HG03095 (cell line): Measurements from ENCODE around the gene HOXD4.

Experiments used
- ATAC-seq: cut with Tn5 transposase; IDR thresholded peaks from one replicate; pipeline ENCODE4 v1.9.1; 2021; ENCODE audit warnings: moderate library complexity; ENCODE audit not compliant: unreplicated experiment

Gene HOXD4

GRCh38 chr2:176151442-176152287 lies at the start of gene HOXD4:
Gene HOXD4, plus strand, starts transcription at chr2:176151550. Its CDS starts 84 bp downstream, at chr2:176151634.
- no peak for ATAC-seq

GRCh38 chr2:176101842-176102241 lies 49.5 kb upstream of the HOXD4 start:
- no peak for ATAC-seq

- no peak for ATAC-seq
Observed at GRCh38 chr2:176102309-176102866, 49.0 kb upstream of the HOXD4 start.

GRCh38 chr2:176103194-176103593 lies 48.2 kb upstream of the HOXD4 start:
- no peak for ATAC-seq

- no peak for ATAC-seq
Observed at GRCh38 chr2:176103742-176104315, 47.5 kb upstream of the HOXD4 start.

- no peak for ATAC-seq
Observed at GRCh38 chr2:176104316-176105077, 46.9 kb upstream of the HOXD4 start.

DNA sequence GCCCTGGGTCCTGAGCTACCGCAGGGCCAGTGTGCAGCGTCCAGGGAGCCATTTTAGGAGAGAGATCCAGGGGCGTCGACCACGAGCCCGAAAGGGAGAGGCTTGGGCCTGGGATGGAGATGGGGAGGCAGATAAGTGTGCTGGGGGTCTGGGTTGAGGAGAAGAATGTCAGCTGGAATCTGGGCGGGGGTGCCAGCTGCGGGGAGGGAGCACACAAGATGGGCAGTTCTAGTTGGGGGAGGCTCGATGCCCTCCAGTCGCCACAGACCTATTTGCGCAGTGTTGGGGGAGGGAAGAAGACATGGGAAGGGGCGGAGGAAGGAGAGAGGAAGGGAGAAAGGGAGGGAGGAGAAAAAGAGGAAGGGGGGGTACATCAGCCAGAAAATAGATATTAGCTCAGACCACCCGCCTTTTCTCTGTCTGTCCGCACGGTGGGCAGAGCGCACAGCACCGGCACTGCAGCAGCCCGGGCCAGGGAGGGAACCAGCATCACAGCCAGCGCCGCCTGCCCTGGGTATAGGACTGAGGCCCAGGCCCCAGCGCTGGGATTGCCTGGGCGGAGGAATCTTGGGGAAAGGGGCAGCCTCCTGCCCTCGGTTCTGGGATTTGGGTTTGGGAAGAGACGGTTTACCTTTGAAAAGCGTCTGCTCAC lies 46.1 kb upstream of the HOXD4 start:
- ATAC-seq, result no peak

DNA sequence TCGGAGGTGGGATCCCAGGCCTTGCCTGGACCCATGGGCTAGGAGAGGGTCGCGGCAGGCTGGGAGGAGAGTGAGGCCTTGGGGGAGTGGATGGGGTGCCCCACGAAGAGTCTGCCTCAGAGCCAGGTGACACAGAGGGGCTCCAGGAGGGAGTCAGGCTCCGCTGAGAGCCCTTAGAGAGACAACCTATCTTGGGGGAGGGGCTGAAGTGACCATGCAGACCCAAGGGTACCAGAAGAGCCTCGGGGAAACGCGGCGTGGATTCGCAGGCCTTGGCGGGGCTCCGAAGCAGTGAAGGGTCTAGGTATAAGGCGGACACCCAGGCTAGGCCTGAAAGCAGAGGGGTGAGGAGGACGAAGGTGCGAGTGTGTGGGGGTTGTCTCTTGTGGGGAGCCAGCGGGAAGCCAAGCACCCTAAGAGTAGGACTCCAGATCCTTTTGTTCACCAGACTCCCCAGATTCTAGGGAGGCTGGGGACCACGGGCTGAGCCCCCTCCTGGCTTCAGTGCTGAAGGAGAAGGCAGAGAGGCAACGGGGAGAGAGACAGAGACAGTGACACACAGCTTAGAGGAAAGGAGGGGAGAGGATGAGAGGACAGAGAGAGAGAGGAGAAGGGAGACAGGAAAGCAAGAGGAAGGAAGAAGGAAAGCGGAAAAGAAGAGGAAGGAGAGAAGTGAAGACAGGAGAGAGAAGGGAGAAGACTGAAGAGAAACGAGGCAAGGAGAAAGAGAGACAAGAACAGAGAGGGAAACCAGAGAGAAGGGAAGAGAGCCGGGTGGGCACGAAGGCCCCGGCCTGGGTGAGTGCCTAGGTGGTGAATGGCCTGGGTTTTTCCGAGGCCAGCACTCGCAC lies 45.4 kb upstream of the HOXD4 start:
- no peak for ATAC-seq

GRCh38 chr2:176106581-176107539 lies 44.5 kb upstream of the HOXD4 start, which contains the start of gene HOXD11:
Gene HOXD11, plus strand, starts transcription at chr2:176107280. Its CDS starts 76 bp downstream, at chr2:176107356.
- no peak for ATAC-seq

DNA sequence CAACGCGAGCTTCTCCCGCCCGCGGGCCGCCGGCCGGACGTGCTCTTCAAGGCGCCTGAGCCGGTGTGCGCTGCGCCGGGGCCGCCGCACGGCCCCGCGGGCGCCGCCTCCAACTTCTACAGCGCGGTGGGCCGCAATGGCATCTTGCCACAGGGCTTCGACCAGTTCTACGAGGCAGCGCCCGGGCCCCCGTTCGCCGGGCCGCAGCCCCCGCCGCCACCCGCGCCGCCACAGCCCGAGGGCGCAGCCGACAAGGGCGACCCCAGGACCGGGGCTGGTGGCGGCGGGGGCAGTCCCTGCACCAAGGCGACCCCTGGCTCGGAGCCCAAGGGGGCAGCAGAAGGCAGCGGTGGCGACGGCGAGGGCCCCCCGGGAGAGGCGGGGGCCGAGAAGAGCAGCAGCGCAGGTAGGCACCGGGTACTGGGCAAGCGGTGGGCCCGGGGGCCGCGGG lies 43.6 kb upstream of the HOXD4 start:
- ATAC-seq, result no peak

DNA sequence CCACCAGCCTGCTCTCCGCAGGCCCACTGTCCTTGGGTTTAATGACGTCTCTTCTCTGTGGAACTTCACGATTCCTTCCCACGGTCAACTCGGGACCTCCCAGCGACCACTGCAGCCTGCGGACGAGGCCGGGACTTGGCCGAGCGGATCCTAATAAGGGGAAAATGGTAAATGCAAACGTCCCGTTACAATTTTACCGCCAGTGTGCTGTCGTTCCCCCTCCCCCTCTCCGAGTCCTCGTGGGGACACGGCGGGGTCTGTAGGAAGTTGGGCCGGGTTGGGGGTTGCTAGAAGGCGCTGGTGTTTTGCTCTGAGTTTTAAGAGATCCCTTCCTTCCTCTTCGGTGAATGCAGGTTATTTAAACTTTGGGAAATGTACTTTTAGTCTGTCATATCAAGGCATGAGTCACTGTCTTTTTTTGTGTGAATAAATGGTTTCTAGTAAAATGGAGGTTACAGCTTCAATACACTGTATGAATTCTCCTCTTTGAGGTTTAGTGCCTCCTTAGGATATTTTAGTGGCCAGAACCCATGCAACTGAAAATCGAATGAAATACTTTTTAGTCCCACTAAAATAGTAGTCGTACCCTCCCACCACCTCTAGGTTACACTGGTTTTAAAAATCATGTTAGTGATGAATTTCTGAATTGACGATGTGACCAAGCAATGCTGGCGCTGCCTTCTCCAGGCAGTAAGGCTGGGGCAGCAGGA lies 42.0 kb upstream of the HOXD4 start:
- no peak for ATAC-seq

DNA sequence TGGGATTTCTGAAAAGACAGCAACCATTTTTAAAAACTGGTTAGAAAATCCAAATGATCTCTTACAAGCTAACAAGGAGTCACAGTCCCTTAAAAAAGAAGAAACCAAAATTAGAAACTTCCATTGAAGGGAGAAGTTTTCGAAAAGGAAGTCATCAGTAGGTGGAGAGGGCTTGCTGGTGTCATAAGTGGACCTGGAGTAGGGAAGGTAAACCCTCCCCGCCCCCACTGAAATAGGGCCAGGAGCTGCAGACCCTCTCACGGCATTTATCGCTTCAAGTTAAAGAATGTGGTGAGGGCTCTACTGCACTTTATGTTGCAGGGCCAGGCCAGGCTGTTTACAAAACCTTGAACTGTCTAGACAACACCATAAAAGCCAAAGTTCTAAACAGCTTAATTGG lies 41.4 kb upstream of the HOXD4 start:
- ATAC-seq, result no peak

GRCh38 chr2:176110415-176111308 lies 40.7 kb upstream of the HOXD4 start:
- ATAC-seq, result no peak

- no peak for ATAC-seq
Observed at GRCh38 chr2:176111309-176111663, 40.1 kb upstream of the HOXD4 start.

DNA sequence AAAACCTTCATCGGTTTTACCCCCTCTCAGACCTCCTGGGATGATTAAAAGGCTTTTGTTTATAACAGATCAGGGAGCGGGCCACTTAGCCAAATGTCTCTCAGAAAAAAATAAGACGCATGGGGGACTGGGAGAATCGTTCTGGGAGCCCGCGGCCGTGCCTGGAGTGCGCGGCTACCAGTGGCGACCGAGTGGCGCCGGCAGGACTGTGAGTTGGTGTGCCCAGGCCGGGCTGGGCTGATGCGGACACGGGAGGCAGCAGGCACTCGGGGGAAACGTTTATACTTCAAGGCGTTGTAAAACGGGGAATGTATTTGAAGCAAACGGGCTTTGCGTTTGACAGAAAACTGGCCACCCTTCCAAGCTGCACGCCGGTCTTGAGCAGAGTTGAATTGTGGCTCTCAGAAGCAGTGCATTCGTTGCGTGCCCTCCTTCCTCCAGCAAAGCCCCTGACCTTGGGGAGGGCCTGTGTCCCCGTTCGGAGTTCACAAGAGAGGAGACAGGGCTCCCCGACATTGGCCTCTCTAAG lies 39.4 kb upstream of the HOXD4 start:
- no peak for ATAC-seq

DNA sequence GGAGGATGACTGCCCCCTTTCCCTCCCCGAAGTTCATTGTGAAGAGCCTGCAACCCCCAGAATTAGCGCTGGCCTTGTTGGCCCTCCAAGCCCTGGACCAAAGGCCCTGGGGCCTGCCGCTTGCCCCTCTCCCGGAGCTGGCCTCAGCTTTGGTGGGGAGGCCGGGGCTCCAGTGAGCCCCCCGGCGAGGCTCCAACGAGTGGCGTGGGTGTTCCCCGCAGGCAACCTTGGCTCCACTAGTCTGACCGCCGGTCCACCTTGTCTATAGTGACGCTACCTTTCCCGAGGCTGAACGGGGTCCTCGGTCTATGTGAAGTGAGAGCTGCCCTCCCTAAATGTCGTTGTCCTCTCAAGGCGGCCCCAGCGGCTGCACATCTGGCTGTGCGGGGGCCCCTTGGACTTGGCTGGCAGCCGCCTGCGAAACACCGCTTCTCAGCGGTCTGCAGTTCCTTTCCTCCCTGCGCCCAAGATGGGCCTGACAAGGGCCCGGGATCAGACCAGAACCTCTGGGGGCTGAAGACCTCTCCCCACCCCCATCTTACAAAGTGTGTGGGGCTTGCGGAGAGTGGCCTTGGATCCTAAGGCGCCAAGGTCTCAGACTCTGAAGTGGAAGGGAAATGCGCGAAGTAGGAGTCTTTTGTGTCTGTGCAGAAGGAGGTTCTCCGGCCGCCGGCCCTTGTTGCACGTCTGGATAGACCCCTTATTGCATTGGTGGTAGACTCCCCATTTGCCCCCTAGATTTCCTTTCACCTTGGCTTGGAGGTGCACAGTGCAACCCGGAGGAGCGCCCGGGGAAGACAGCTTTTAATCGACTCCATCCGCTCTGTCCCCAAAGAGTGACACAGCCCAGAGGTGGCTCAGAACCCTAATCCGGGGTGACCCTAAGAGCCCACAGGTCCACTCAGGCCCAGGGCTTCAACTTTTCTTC lies 38.7 kb upstream of the HOXD4 start:
- no peak for ATAC-seq
